HG03469 (cell line): ENCODE data around the gene ELP1.

ENCODE experiments used
- ATAC-seq: cut with Tn5 transposase; IDR thresholded peaks from one replicate; pipeline ENCODE4 v1.9.1; 2021; ENCODE audit warnings: mild to moderate bottlenecking, moderate library complexity, moderate number of reproducible peaks; ENCODE audit not compliant: unreplicated experiment

The ELP1 gene

GRCh38 chr9:108831496-108832178 lies 102.3 kb downstream of the ELP1 start:
- no peak for ATAC-seq

DNA sequence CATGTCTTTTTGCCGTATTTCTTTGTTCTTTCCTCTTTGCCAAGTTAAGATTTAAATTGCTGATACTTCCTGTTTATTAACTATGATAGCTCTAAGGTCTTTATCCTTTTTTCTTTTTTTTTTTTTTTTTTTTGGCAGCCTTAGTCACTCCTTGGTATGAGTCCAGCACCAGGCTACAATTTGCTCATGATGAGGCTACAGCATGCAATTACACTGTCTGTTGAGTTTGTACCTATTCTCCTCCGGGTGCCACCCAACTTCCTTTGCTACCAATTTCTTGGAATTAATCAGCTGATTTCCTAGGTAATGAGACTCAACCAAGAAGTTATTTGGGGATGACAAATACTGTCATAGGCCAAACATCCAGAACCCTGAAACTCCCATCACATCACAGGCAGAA lies 103.7 kb downstream of the ELP1 start:
- no peak for ATAC-seq

DNA sequence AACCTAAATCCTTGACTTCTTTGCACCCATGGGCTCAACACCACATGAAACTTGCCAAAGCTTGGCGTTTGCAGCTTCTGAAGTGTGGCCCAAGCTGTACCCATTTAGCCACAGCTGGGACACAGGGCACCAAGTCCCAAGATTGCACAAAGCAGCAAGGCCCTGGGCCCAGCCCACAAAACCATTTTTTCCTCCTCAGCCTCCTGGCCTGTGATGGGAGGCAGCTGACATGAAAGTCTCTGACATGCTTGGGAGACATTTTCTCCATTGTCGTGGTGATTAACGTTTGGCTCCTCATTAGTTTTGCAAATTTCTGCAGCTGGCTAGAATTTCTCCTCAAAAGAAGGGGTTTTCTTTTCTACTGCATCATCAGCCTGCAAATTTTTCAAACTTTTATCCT lies 110.1 kb downstream of the ELP1 start:
- ATAC-seq = no peak
